HG02610 (cell line): ENCODE data around the gene DENND1B.
"Not testable (repeated sequence)": the region's sequence is repeated elsewhere in the genome, so short reads cannot be mapped to it uniquely, and the experiment has no call there.

ENCODE experiments used
- ATAC-seq: cut with Tn5 transposase; IDR thresholded peaks from one replicate; pipeline ENCODE4 v1.9.1; 2021; ENCODE audit warnings: mild to moderate bottlenecking, moderate library complexity; ENCODE audit not compliant: unreplicated experiment

Gene DENND1B

GRCh38 chr1:197745911-197746310 is 29.4 kb downstream of the DENND1B start:
- no peak for ATAC-seq

- ATAC-seq = no peak
These were observed 30.3 kb downstream of the DENND1B start for GRCh38 chr1:197744979-197745378.

- no peak for ATAC-seq
These were observed 31.7 kb downstream of the DENND1B start for GRCh38 chr1:197743578-197743977.

GRCh38 chr1:197740992-197741391 is 34.3 kb downstream of the DENND1B start:
- no peak for ATAC-seq

GRCh38 chr1:197738927-197739326 is 36.4 kb downstream of the DENND1B start:
- no peak for ATAC-seq

GRCh38 chr1:197737916-197738315 is 37.4 kb downstream of the DENND1B start:
- no peak for ATAC-seq

- no peak for ATAC-seq
These were observed 38.6 kb downstream of the DENND1B start for GRCh38 chr1:197736685-197737084.

GRCh38 chr1:197735461-197735860 is 39.8 kb downstream of the DENND1B start:
- no peak for ATAC-seq

GRCh38 chr1:197733324-197733723 is 42.0 kb downstream of the DENND1B start:
- no peak for ATAC-seq

GRCh38 chr1:197732187-197732586 is 43.1 kb downstream of the DENND1B start:
- ATAC-seq = no peak

- ATAC-seq = no peak
These were observed 43.8 kb downstream of the DENND1B start for GRCh38 chr1:197731449-197731848.

- no peak for ATAC-seq
These were observed 49.3 kb downstream of the DENND1B start for GRCh38 chr1:197725976-197726375.

GRCh38 chr1:197725044-197725443 is 50.2 kb downstream of the DENND1B start:
- ATAC-seq = no peak

GRCh38 chr1:197715806-197716205 is 59.5 kb downstream of the DENND1B start:
- no peak for ATAC-seq

- ATAC-seq = no peak
These were observed 68.7 kb downstream of the DENND1B start for GRCh38 chr1:197706601-197707000.

GRCh38 chr1:197705941-197706340 is 69.3 kb downstream of the DENND1B start:
- no peak for ATAC-seq

- not testable (repeated sequence) for ATAC-seq
These were observed 74.6 kb downstream of the DENND1B start for GRCh38 chr1:197700688-197701087.

GRCh38 chr1:197696372-197696771 is 78.9 kb downstream of the DENND1B start:
- no peak for ATAC-seq

- ATAC-seq = no peak
These were observed 79.3 kb downstream of the DENND1B start for GRCh38 chr1:197695961-197696360.

- ATAC-seq = no peak
These were observed 82.3 kb downstream of the DENND1B start for GRCh38 chr1:197692965-197693364.

GRCh38 chr1:197691816-197692215 is 83.5 kb downstream of the DENND1B start:
- ATAC-seq = no peak

GRCh38 chr1:197690074-197690473 is 85.2 kb downstream of the DENND1B start:
- no peak for ATAC-seq

GRCh38 chr1:197688233-197688632 is 87.0 kb downstream of the DENND1B start:
- no peak for ATAC-seq
